GM18502 (cell line): ENCODE measurements around the gene TPSB2.
"Not testable (repeated sequence)": the region's sequence is repeated elsewhere in the genome, so short reads cannot be mapped to it uniquely, and the experiment has no call there.

Experiments used
- ATAC-seq: cut with Tn5 transposase; IDR thresholded peaks from one replicate; pipeline ENCODE4 v1.9.1; 2021; ENCODE audit warnings: mild to moderate bottlenecking; ENCODE audit not compliant: unreplicated experiment, poor library complexity

The TPSB2 gene

DNA sequence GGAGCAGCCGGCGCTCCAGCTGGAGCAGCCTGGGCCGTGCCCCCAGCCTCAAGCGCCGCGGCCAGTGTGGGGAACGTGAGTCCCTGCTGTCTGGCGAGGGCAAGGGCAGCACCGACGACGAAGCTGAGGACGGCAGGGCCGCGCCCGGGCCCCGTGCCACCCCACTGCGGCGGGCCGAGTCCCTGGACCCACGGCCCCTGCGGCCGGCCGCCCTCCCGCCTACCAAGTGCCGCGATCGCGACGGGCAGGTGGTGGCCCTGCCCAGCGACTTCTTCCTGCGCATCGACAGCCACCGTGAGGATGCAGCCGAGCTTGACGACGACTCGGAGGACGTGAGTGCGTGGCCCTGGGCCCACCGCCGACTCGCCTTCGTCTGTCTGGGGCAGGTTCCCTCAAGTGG is 20.9 kb downstream of the TPSB2 start:
- no peak for ATAC-seq

- ATAC-seq, result no peak
Measured at GRCh38 chr16:1208239-1208830, 21.6 kb downstream of the TPSB2 start.

- no peak for ATAC-seq
Measured at GRCh38 chr16:1206786-1207185, 23.2 kb downstream of the TPSB2 start.

DNA sequence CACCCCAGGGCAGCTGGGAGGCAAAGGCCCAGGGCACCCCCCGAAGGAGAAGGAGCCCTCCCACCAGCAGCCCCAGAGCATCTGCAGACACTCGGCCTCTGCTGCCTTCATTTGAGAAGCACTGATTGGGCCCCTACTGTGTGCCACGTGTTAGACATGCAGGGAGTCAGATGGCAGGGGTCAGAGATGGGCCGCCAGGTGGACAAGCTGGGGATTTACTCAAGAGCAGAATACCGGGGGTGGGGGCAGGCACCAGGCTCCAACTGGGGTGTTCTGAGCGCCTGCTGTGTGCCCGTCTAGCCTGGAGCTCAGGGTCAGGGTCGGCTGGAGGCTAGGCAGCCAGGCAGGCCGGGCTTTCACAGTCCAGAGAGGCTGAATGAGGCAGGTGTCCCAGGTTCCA is 23.7 kb downstream of the TPSB2 start:
- no peak for ATAC-seq

- no peak for ATAC-seq
Measured at GRCh38 chr16:1204933-1205332, 25.1 kb downstream of the TPSB2 start.

- no peak for ATAC-seq
Measured at GRCh38 chr16:1202274-1202673, 27.7 kb downstream of the TPSB2 start.

GRCh38 chr16:1201444-1201843 is 28.5 kb downstream of the TPSB2 start:
- ATAC-seq, result no peak

- no peak for ATAC-seq
Measured at GRCh38 chr16:1200014-1200627, 29.9 kb downstream of the TPSB2 start.

DNA sequence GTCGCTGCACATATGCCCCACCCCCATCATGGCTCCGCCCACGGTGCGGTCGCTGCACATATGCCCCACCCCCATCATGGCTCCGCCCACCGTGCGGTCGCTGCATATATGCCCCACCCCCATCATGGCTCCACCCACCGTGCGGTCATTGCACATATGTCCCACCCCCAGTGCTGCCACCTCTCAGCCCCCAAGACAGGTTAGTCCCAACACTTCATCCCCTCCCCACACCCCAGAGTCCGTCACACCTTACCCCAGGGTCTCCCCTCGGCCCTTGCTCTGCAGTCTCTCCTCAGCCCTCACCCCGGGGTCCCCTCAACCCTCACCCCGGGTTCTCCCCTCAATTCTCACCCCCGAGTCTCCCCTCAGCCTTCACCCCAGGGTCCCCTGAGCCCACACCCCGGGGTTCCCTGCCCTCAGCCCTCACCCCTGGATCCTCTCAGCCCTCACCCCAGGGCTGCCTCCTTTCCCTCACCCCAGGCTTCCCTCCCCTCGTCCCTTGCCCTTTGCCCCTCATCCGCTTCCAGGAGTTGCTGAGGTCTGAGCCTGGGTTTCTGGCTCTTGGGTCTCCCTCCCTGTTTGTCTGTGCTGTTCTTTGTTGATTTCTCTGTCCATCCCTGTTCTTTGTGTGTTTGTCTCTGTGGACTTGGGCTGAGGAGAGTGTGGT is 30.5 kb downstream of the TPSB2 start:
- no peak for ATAC-seq

- ATAC-seq, result not testable (repeated sequence)
Measured at GRCh38 chr16:1198671-1199346, 31.2 kb downstream of the TPSB2 start.

DNA sequence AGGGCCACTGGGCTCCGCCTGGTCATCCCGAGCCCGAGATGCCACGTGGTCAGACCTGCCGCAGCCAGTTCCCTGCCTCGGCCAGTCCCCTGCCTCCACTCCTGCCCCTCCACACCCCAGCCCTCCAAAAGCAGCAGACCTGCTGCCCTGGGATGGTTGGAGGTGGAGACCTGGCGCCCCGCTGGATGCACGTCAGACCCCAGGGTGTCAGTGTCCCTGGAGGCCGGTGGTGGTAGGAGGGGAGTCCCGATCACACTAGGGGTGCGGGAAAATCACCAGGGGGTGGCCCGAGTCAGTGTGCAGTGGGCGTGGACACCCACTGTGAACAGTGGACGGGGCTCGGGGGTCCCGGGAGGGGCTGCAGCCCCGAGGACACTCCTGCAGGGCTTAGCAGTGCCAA is 31.8 kb downstream of the TPSB2 start:
- ATAC-seq, result no peak

DNA sequence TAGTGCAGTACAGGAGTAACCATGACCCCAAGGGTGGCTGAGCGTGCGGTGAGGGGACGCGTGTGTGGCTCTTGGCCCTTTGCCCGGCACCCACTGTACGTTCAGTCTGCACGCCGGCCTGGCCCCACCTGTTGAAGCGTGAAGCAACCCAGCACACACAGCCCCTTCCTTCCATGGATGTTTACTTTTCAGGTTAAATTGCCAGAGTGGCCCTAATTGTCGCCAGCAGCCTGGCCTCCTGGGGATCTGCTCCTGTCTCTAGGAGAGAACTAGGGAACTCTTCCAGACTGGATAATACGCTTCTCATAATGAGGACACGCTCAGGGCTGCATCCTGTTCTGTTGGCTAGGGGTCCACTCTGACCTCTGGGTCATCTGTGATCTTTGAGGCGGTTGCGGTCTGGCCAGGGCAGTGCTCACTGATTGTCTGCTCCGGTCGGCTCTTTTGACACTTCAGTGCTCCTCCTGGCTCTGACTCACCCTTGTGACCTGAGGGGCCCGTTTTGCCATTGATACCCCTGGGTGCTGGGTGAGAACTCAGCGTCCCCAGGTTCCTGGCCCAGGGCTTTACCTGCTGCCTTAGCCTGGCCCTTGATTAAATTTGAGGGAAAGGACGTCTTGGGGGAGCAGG is 32.6 kb downstream of the TPSB2 start:
- no peak for ATAC-seq

DNA sequence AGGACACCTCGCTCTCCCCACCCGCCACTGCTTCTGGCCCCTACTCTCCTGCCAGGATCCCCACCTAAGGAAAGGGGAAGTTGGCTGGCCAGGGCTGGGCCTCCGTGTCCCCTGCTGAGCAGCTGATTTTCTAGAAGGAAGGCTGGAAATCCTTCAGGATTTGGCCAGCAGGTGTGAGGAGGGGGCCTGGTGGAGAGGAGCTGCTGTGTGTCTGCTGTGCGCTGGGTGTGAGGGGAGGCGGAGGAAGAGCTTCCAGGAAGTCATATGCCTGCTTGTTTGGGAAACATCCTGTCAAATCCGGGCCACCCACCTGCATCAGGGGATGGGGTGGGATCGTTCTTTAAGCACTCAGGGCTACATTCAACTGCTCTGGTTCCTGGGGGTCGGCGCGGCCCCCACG is 33.5 kb downstream of the TPSB2 start:
- ATAC-seq, result no peak

DNA sequence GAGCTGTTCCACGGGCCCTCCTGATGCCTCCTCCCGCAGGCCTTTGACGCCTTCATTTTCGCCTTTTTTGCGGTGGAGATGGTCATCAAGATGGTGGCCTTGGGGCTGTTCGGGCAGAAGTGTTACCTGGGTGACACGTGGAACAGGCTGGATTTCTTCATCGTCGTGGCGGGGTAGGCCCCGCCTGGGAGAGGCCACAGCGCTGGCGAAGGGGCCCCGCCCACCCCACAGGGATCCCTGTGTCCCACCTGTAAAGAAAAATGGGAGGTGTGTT is 34.7 kb downstream of the TPSB2 start:
- no peak for ATAC-seq

DNA sequence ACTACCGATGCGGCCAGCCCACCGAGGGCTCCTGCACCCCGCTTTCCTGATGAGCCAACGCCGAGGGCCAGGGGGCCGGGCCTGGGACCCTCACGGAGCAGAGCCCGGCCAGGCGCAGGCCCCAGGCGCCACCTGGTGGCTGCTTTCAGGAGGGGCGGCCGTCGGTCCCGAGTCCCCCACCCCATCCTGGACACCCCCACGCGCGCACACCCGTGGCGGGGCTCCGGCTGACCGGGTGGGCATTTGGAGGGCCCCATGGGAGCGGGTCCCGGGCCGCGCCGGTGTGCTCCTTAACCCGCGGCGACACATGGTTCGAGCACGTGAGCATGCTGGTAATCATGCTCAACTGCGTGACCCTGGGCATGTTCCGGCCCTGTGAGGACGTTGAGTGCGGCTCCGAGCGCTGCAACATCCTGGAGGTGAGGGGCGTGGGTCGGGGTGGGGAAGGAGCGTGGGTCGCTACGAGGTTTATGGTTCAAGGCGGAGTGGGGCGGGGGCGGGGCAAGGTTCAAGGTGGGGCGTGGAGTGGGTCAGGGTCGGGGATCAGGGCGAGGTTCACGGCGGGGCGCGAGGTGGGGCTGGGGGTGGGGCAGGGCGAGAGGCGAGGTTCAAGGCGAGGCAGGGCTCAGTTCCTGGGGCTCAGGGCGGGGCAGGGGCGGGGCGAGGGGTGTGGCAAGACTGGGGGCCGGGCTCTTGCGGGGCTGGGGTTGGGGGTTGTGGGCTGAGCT is 35.2 kb downstream of the TPSB2 start:
- no peak for ATAC-seq

GRCh38 chr16:1193825-1194581 is 36.0 kb downstream of the TPSB2 start:
- ATAC-seq, result no peak

DNA sequence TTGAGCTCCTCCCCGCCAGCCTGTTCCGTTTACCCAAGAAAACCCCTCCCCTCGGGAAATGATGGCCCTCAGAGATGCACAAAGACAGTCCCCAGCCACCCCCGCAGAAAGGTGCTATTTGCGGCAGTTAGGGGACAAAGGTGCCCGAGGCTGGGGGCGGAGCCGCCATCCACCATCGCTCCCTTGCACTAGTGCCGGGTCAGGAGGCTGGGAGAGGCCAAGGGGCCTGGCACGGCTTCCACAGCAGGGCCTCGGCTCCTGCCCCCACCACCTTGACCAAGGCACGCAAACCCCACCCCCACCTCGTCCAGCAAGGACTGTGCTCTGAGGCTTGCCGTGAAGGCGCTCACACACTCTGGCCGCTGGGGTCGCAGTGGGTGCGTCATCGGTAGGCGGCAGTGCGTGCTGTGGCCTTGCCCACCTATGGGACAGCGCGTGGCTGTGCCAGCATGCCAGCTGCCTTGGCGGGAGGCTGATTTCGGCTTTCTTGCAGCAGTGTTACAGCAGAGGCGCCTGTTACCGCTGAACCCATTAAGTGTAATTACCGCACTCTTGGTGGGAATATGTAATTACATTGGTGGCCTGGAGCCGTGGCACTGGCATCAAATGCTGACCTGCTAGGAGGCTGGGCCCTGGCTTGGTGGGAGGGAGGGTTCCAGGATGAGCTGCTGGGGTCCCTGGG is 36.7 kb downstream of the TPSB2 start:
- ATAC-seq, result no peak

DNA sequence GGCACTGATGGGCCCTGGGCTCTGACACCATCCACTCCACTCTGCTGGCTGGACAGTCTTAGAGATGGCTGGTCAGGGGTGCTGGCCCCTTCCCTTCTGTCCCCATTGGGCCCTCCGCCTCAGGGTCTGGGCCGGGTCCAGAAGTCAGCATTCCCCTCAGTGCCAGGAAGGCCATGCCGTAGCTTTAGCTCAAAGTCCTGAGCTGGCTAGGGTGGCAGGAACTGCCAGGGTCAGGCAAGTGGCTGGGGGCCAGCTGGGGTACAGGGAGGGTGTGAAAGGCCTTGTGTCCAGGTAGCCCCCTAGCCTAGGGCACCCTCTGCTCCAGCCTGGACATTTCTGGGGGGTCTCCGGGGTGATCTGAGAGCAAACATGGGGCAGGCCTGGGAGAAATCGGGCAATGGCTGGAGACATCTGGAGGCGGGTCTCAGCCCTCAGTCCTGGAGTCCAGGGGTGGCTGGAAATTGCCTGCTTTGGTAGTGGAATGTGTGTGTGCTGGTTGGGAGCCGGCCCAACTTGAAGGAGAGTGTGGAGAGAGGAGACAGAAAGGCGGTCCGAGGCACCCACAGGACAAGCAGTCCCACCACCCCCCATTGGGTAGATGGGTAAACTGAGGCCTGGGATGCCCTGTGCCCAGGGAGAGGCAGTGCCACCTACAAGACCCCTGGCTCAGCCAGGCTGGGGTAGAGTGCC is 37.5 kb downstream of the TPSB2 start:
- ATAC-seq, result no peak

GRCh38 chr16:1190789-1191188 is 39.2 kb downstream of the TPSB2 start:
- ATAC-seq, result not testable (repeated sequence)
